Measurements from ENCODE around the gene SMCO2.

Gene SMCO2

GRCh38 chr12:27446436-27446835 is at the start of gene SMCO2:
TSS of gene SMCO2 (plus strand) at chr12:27446736. CDS start at chr12:27470632, 23,896 bp downstream.
- DNase-seq (ENCODE audit: low read depth in 2 of 2), result no peak

GRCh38 chr12:27398466-27398865 is 48.1 kb upstream of the SMCO2 start:
- no peak for DNase-seq (ENCODE audit: low read depth in 2 of 2)

- DNase-seq (ENCODE audit: low read depth in 2 of 2), result no peak
Measured at GRCh38 chr12:27399074-27399473, 47.5 kb upstream of the SMCO2 start.

GRCh38 chr12:27400856-27401354 is 45.6 kb upstream of the SMCO2 start:
- no peak for DNase-seq (ENCODE audit: low read depth in 2 of 2)

- no peak for DNase-seq (ENCODE audit: low read depth in 2 of 2)
Measured at GRCh38 chr12:27412047-27412446, 34.5 kb upstream of the SMCO2 start.

- DNase-seq (ENCODE audit: low read depth in 2 of 2), result no peak
Measured at GRCh38 chr12:27422697-27423096, 23.8 kb upstream of the SMCO2 start.

- DNase-seq (ENCODE audit: low read depth in 2 of 2), result no peak
Measured at GRCh38 chr12:27424631-27425230, 21.8 kb upstream of the SMCO2 start.

GRCh38 chr12:27425306-27425705 is 21.2 kb upstream of the SMCO2 start:
- DNase-seq (ENCODE audit: low read depth in 2 of 2), result no peak

- DNase-seq (ENCODE audit: low read depth in 2 of 2), result no peak
Measured at GRCh38 chr12:27426743-27427487, 19.6 kb upstream of the SMCO2 start.

GRCh38 chr12:27427824-27428223 is 18.7 kb upstream of the SMCO2 start:
- no peak for DNase-seq (ENCODE audit: low read depth in 2 of 2)

- no peak for DNase-seq (ENCODE audit: low read depth in 2 of 2)
Measured at GRCh38 chr12:27428466-27428865, 18.1 kb upstream of the SMCO2 start.

GRCh38 chr12:27429606-27430005 is 16.9 kb upstream of the SMCO2 start:
- DNase-seq (ENCODE audit: low read depth in 2 of 2), result no peak

GRCh38 chr12:27431185-27431584 is 15.4 kb upstream of the SMCO2 start:
- DNase-seq (ENCODE audit: low read depth in 2 of 2), result no peak

GRCh38 chr12:27434673-27435565 is 11.6 kb upstream of the SMCO2 start:
- no peak for DNase-seq (ENCODE audit: low read depth in 2 of 2)

- no peak for DNase-seq (ENCODE audit: low read depth in 2 of 2)
Measured at GRCh38 chr12:27436029-27436428, 10.5 kb upstream of the SMCO2 start.

GRCh38 chr12:27436768-27437167 is 9.8 kb upstream of the SMCO2 start:
- DNase-seq (ENCODE audit: low read depth in 2 of 2), result no peak

- DNase-seq (ENCODE audit: low read depth in 2 of 2), result no peak
Measured at GRCh38 chr12:27437839-27438238, 8.7 kb upstream of the SMCO2 start.

GRCh38 chr12:27447761-27448160 is 1.2 kb downstream of the SMCO2 start:
- DNase-seq (ENCODE audit: low read depth in 2 of 2), result no peak

- no peak for DNase-seq (ENCODE audit: low read depth in 2 of 2)
Measured at GRCh38 chr12:27449026-27449425, 2.5 kb downstream of the SMCO2 start.

- DNase-seq (ENCODE audit: low read depth in 2 of 2), result no peak
Measured at GRCh38 chr12:27449893-27450534, 3.5 kb downstream of the SMCO2 start.

GRCh38 chr12:27451036-27451825 is 4.7 kb downstream of the SMCO2 start:
- no peak for DNase-seq (ENCODE audit: low read depth in 2 of 2)

Data from stimulated activated CD8-positive, alpha-beta memory T cell treated with anti-CD3 and anti-CD28 coated beads, Interleukin-15, amount 100 ng/mL, for 4 hours (primary cell).